ENCODE data around the gene CTTN.

The CTTN gene

DNA sequence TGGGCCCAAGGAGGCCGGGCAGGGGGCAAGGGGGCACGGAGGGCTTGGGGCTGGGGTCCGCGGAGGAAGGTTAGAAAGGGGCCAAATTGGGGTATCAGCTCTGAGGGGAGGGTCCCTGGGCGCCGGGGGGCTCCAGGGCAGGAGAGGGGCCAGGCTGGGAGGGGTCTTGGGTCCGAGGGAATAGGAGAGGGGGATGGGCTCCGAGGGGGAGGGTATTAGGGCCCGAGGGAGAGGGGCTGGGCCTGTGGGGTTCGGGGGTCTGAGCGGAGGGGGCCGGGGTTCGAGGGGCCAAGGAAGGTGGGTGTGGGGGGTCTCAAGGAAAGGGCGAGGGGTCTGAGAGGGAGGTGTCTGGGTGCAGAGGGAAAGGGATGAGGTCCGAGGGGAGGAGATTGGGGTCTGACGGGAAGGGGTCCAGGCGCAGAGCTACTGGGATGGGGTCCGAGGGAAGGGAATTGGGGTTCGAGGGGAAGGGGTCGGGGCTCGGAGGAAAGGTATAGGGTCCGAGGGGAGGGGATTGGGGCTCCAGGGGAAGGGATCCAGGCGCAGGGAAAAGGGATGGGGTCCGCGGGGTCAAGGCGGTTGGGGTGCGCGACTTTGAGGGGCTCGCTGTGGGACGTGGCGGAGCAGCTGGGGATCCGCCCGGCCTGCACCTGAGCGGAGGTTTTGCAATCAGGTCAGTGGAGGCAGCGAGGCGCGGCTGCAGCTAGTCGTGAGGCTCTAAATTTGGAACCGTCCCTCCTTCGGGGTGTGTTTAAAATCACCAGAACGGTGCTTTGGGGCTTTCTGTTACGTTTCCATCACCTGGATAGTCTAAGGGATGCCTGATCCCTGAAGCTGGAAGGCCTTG lies 728 bp downstream of the CTTN start:
- no peak overlapping the region for H3K4me3 ChIP-seq (replicated peaks; ENCODE audit: insufficient read depth, low read length)
- H3K27me3 ChIP-seq (ENCODE audit: insufficient read depth, poor library complexity, severe bottlenecking), result peaks cover 57% of the 10 kb centered on the region
- TF ChIP-seq SPI1 (IDR thresholded peaks at IDR 0.05; ENCODE audit: borderline replicate concordance, low read depth), result no peak
- TF ChIP-seq, protein P1, sequence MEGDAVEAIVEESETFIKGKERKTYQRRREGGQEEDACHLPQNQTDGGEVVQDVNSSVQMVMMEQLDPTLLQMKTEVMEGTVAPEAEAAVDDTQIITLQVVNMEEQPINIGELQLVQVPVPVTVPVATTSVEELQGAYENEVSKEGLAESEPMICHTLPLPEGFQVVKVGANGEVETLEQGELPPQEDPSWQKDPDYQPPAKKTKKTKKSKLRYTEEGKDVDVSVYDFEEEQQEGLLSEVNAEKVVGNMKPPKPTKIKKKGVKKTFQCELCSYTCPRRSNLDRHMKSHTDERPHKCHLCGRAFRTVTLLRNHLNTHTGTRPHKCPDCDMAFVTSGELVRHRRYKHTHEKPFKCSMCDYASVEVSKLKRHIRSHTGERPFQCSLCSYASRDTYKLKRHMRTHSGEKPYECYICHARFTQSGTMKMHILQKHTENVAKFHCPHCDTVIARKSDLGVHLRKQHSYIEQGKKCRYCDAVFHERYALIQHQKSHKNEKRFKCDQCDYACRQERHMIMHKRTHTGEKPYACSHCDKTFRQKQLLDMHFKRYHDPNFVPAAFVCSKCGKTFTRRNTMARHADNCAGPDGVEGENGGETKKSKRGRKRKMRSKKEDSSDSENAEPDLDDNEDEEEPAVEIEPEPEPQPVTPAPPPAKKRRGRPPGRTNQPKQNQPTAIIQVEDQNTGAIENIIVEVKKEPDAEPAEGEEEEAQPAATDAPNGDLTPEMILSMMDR (IDR thresholded peaks at IDR 0.05; ENCODE audit: insufficient read depth, low read length), result no peak
- TF ChIP-seq POLR2AphosphoS5 (IDR thresholded peaks at IDR 0.05; ENCODE audit: low read depth), result no peak
- TF ChIP-seq, protein P2, sequence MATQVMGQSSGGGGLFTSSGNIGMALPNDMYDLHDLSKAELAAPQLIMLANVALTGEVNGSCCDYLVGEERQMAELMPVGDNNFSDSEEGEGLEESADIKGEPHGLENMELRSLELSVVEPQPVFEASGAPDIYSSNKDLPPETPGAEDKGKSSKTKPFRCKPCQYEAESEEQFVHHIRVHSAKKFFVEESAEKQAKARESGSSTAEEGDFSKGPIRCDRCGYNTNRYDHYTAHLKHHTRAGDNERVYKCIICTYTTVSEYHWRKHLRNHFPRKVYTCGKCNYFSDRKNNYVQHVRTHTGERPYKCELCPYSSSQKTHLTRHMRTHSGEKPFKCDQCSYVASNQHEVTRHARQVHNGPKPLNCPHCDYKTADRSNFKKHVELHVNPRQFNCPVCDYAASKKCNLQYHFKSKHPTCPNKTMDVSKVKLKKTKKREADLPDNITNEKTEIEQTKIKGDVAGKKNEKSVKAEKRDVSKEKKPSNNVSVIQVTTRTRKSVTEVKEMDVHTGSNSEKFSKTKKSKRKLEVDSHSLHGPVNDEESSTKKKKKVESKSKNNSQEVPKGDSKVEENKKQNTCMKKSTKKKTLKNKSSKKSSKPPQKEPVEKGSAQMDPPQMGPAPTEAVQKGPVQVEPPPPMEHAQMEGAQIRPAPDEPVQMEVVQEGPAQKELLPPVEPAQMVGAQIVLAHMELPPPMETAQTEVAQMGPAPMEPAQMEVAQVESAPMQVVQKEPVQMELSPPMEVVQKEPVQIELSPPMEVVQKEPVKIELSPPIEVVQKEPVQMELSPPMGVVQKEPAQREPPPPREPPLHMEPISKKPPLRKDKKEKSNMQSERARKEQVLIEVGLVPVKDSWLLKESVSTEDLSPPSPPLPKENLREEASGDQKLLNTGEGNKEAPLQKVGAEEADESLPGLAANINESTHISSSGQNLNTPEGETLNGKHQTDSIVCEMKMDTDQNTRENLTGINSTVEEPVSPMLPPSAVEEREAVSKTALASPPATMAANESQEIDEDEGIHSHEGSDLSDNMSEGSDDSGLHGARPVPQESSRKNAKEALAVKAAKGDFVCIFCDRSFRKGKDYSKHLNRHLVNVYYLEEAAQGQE (IDR thresholded peaks at IDR 0.05; ENCODE audit: insufficient replicate concordance, low read depth), result no peak
- TF ChIP-seq GABPA (IDR thresholded peaks at IDR 0.05; ENCODE audit: low read depth), result no peak
- no peak for DNase-seq (ENCODE audit: low read depth in 1 of 2, low spot score in 1 of 2)
- H3K27ac ChIP-seq (replicated peaks), result no peak overlapping the region

DNA sequence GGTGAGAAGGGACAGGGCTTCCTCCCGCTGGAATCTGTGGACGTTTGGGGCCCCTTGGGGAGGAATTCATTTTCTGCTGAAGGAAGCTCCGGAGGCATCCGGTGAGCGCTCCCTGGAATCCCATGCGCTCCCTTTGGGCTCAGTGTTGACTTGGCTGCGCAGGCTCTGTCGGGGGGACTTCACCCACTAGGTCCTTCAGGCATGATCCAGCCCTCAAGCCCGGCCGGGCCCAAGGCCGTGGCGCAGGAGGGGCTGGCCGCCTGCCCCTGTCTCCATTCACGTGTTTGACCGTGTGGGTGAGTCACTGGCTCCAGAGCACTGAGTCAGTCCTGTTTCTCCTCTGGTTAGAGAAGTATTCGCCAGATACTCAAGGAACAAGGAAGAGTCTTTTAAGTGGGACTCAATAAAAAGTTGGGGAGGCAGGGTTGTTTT lies 1.4 kb downstream of the CTTN start:
- no peak for TF ChIP-seq SPI1 (IDR thresholded peaks at IDR 0.05; ENCODE audit: borderline replicate concordance, low read depth)
- TF ChIP-seq POLR2AphosphoS5 (IDR thresholded peaks at IDR 0.05; ENCODE audit: low read depth), result no peak
- TF ChIP-seq, protein P1 (IDR thresholded peaks at IDR 0.05; ENCODE audit: insufficient read depth, low read length), result no peak
- TF ChIP-seq, protein P2 (IDR thresholded peaks at IDR 0.05; ENCODE audit: insufficient replicate concordance, low read depth), result no peak
- peak in 1 of 2 experiments; percentile 27 for DNase-seq (ENCODE audit: low read depth in 1 of 2, low spot score in 1 of 2)
- Histone ChIP-seq H3K27ac (replicated peaks) (no peak overlapping the region), H3K27me3 (ENCODE audit: insufficient read depth, poor library complexity, severe bottlenecking) (peaks cover 63% of the 10 kb centered on the region), H3K4me3 (replicated peaks; ENCODE audit: insufficient read depth, low read length) (no peak overlapping the region)

- no peak overlapping the region for H3K27ac ChIP-seq (replicated peaks)
- TF ChIP-seq, protein P1 (IDR thresholded peaks at IDR 0.05; ENCODE audit: insufficient read depth, low read length), result no peak
- TF ChIP-seq POLR2AphosphoS5 (IDR thresholded peaks at IDR 0.05; ENCODE audit: low read depth) (no peak), SPI1 (IDR thresholded peaks at IDR 0.05; ENCODE audit: borderline replicate concordance, low read depth) (no peak), GABPA (IDR thresholded peaks at IDR 0.05; ENCODE audit: low read depth) (no peak)
- TF ChIP-seq, protein P2 (IDR thresholded peaks at IDR 0.05; ENCODE audit: insufficient replicate concordance, low read depth), result no peak
Measured at GRCh38 chr11:70400643-70401042, 2.3 kb downstream of the CTTN start.

More at GRCh38 chr11:70400643-70401042, 2.3 kb downstream of the CTTN start:
- H3K4me3 ChIP-seq (replicated peaks; ENCODE audit: insufficient read depth, low read length), result no peak overlapping the region
- DNase-seq (ENCODE audit: low read depth in 1 of 2, low spot score in 1 of 2), result no peak
- peaks cover 66% of the 10 kb centered on the region for H3K27me3 ChIP-seq (ENCODE audit: insufficient read depth, poor library complexity, severe bottlenecking)

Measured in HL-60 (cell line).